GM10847 (cell line): Measurements from ENCODE around the gene FAAP20.

Experiments used
- POLR2A ChIP-seq: IDR thresholded peaks from 2 replicates; pipeline ENCODE4 v1.6.1; 2011; ENCODE audit not compliant: insufficient read length; ENCODE audit errors: extremely low read depth

The FAAP20 gene

DNA sequence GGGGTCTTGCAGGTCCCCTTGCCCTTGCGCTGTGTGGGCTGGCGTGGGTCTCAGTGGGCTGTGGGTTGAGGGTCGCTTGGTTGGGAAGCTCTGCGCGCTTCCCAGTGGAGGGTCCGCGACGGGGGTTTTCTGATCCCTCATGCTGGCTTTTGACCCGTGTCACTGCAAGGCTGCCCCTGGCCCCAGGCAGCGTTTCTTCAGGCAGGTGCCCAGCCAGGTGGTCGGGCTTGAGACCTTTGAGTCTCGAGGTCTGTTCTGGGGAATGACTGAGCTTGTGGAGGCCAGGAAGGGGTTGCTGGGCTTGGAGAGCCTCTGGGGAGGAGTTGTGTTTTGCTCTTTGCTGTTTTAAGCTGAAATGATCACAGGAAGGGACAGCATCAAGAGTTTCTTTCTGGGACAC, 38.9 kb upstream of the FAAP20 start:
- TF ChIP-seq POLR2A, result no peak

- no peak for TF ChIP-seq POLR2A
These were observed 38.4 kb upstream of the FAAP20 start for GRCh38 chr1:2232916-2233438.

DNA sequence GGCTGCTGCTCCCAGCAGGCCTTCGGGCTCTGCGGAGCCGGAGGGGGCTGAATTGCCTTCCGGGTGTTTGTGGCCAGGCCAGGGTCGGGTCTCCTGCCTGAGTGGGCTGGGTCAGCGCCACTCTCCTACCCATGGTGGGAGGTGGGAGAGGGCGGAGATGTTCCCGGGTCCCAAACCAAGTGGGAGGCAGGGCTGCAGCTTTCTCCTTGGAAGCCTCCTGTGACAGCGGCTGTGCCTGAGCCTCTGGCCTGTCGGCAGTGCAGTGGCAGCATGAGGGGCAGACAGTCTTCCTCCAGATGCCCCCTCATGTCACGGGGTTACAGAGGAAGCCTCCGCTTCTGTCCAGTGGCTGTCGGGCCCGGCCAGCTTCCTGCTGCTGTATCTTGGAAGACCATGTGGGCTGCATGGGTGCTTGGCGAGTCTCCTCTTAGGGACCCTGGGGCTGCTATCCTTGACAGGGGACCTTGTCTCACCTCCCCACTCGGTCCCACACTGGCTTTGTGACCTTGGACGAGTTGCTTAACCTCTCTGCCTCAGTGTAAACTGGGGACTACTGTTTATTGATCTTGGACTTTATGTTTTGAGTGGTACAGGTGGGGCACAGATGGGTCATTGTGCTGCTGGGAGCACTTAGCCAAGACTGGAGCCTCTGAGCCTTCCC, 37.8 kb upstream of the FAAP20 start:
- no peak for TF ChIP-seq POLR2A

DNA sequence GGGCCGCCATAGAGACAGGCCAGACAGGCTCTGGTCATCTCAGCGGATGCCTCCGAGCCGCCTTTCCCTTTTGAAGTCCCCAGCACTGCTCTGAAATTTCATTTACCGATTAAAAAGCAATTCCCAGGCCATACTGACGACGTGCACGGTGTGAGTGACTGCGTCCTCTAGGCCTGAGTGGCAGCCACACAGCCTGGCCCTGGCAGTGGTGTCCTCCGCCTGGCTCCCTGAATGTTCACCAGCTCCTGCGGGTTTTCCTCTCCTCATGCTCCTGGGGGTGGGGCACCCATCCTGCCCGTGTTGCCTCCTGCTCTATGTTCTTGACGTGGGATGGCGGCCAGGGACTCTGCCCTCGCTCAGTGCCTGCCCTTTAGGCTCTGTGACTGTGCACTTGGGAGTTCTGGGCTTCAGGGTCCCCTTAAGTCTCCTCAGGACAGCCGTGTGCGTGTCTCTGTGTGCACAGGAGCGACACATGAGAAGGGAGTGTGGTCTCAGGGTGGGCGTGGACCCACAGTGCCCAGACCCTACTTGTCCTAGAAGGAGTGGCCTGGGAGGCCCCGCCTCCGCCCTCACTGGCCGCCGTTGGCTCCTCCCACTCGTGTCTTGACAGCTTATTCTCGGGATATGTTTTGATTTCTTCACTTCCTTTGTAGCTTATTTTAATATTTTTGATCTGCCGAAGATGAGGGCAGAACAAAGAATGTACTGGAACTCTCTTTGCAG, 37.1 kb upstream of the FAAP20 start:
- no peak for TF ChIP-seq POLR2A

DNA sequence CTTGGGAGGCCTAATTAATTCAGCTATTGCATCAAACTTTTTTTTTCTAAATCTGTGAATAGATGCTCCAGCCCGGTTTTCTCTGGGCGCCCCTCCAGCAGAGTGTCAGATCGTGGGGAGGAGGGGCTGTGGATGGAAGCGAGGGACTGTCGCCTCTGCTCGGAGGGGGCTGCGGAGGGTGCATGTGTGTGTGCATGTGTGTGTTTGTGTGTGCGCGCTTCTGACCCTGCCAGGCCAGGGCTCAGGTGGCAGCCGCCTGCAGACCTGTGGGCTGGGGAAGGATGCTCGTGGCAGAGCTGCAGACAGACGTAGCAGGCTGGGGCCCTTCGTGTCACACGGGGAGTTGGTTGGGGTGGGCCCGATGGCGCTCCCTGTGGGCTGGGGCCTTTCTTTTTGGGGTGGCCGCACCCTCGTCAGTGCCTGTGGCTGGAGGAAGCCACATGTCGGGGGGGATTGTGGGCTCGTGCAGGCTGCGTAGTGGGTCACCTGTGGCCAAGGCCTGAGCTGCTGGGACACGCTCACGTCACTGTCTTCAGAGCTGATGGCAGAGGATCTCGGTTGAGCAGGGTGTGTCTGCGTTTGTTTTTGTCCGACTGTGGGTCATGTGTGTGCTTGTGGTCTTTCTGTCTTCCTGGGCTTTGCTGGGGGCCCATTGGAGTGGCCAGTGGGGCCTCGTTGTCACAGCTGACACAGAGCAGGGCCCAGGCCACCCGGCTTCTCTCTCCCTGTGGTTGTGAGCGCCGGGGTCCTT, 36.4 kb upstream of the FAAP20 start:
- TF ChIP-seq POLR2A, result no peak

- TF ChIP-seq POLR2A, result no peak
These were observed 35.5 kb upstream of the FAAP20 start for GRCh38 chr1:2229911-2230731.

GRCh38 chr1:2229037-2229864, 34.7 kb upstream of the FAAP20 start:
- TF ChIP-seq POLR2A, result no peak

DNA sequence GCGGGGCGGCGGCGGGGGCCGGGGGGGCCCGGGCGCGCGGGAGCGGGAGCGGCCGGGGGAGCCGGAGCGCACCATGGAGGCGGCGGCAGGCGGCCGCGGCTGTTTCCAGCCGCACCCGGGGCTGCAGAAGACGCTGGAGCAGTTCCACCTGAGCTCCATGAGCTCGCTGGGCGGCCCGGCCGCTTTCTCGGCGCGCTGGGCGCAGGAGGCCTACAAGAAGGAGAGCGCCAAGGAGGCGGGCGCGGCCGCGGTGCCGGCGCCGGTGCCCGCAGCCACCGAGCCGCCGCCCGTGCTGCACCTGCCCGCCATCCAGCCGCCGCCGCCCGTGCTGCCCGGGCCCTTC, 34.1 kb upstream of the FAAP20 start:
- TF ChIP-seq POLR2A, result no peak

GRCh38 chr1:2228157-2228594, 33.6 kb upstream of the FAAP20 start, which contains the start of gene SKI:
Gene SKI (plus strand): TSS chr1:2228319. CDS start chr1:2228767, 448 bp downstream.
- no peak for TF ChIP-seq POLR2A

GRCh38 chr1:2227346-2228156, 33.0 kb upstream of the FAAP20 start:
- peak; percentile 81 for TF ChIP-seq POLR2A

DNA sequence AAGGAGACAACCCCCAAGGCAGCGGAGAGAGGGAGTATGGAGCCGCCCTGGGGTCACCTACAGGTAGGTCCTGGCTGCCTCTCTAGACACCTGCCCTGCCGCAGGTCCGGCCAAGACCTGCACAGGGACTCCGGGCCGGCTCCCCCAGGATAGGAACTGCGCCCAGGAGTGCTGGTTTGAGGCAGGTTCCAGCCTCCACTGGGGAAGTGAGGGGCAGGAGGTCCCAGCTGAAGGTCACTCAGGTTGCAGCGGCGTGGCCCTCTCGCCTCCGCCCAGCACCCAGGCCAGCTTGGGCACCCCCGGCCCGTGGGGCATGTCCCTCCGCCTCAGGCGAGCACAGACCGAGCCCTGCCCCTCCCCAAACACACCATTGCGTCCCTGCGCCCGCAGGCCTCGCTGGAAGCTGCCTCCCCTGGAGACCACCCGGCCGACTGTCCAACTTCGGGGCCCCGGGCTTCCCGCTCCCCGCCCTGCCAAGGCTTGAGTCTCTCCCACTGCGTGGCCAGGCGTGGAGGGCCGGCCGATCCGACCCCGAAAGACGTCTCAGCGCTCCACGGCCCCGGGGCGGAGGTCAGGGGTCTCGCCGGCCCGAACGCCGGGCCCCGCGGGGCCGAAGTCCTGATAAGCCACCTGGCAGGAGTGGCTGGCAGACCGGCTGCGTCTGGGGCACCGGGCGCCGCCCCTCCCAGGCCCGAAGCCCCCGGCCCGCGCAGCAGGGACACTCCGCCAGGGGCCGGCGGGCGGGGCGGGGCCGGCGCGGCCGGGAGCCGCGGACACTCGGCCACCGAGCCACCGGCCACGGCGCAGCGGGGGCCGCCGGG, 32.2 kb upstream of the FAAP20 start:
- TF ChIP-seq POLR2A, result no peak

DNA sequence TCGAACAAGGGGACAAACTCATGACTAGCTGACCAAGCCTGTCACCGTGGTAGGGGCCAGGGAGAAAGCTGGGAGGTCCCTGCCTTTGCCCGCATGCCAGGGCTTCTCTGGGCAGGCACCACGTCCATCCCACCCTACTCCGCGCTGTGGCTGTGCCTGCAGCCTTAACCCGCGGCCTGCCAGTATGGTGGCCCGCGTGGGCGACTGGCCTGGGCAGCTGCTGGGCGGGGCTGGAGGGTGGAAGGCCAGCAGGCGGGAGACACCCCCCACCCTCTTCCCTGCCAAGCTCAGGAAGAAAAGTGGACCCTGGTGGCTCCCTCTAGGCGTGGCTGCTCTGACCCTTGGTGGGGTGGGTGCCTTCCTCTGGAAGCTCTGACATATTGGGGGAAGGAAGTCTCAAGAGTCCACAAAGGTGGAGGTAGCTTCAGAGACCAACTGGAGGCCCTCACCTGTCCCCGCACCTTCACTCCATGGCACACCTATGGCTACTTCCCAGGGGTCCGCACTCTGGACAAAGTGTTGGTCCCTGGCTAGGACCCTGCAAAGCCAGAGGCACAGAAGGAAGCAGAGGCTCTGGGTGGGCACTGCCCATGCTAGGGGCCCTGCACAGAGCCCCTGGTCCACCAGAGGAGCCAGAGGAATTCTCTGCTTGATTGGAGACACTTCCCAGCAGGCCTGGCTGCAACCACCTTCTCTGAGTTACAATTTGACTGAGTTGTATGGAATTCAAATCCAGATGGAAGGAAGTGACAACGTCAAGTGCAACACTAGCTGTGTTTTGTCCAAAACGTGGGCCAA, 30.3 kb upstream of the FAAP20 start:
- TF ChIP-seq POLR2A, result no peak

- no peak for TF ChIP-seq POLR2A
These were observed 29.6 kb upstream of the FAAP20 start for GRCh38 chr1:2224170-2224584.
